Kidney (tissue), 14 donors: ENCODE measurements around the gene C1QTNF12. TPM values are rescaled to one million over a fixed set of nuclear protein-coding genes. Genes with fewer than 3 reads are reported as not detected.
A peak's percentile ranks its signal among the peaks of the same experiment; 100 is the strongest.

Source experiments
- DNase-seq, 5 donors: peaks; one replicate each; pipeline ENCODE4 v3.0.0-alpha.2; 2013 to 2020
- FAIRE-seq: peaks from 2 replicates; lab custom pipeline; 2012; peaks lifted over from hg19 to GRCh38; lab: Jason Lieb, UNC
- H3K27ac ChIP-seq, 2 donors: one replicate each; pipeline ENCODE4 v1.7.0; 2013; ENCODE audit warnings: low read depth in 2 of 2, low read length in 2 of 2, inconsistent platforms in 1 of 2
- H3K27me3 ChIP-seq: one replicate; pipeline ENCODE4 v1.7.1; 2013; ENCODE audit warnings: low read length, inconsistent platforms; ENCODE audit not compliant: control insufficient read depth, insufficient read depth
- H3K36me3 ChIP-seq, 3 donors: one replicate each; pipeline versions ENCODE4 v1.7.0 to v1.7.1; 2013; ENCODE audit warnings: low read length in 3 of 3, control low read depth in 1 of 3, inconsistent platforms in 1 of 3; ENCODE audit not compliant: insufficient read depth in 3 of 3, control insufficient read depth in 2 of 3
- H3K4me1 ChIP-seq, 3 donors: one replicate each; pipeline versions ENCODE4 v1.7.0 to v1.7.1; 2013; ENCODE audit warnings: low read length in 3 of 3, inconsistent platforms in 1 of 3, low read depth in 1 of 3; ENCODE audit not compliant: control insufficient read depth in 2 of 3, insufficient read depth in 2 of 3
- H3K4me3 ChIP-seq, 3 donors: one replicate each; pipeline versions ENCODE4 v1.7.0 to v1.8.1; 2013; ENCODE audit warnings: low read length in 3 of 3, control low read depth in 1 of 3, inconsistent platforms in 1 of 3
- H3K9ac ChIP-seq, 3 donors: one replicate each; pipeline versions ENCODE4 v1.7.0 to v1.7.1; 2013; ENCODE audit warnings: low read length in 3 of 3, control low read depth in 1 of 3, inconsistent platforms in 1 of 3
- H3K9me3 ChIP-seq, 3 donors: one replicate each; pipeline versions ENCODE4 v1.7.0 to v1.7.1; 2013; ENCODE audit warnings: low read length in 3 of 3, control low read depth in 1 of 3, inconsistent platforms in 1 of 3; ENCODE audit not compliant: control insufficient read depth in 2 of 3, insufficient read depth in 1 of 3
- intact Hi-C: fragments of 100-400 bp; cut with DNase I; formaldehyde crosslinking; loops from one replicate; pipeline ENCODE4 v1.11.1; 2022
- polyA plus RNA-seq: library from polyadenylated mRNA; stranded (reverse); fragments of 350-450 nt; fragmentation: Illumina TruSeq; extraction: RNeasy Lipid Tissue Mini Kit (QIAGEN cat#74804); gene quantifications from one replicate; pipeline ENCODE4 v1.2.3, GENCODE V29; 2014; ENCODE audit warnings: low read depth, low replicate concordance; ENCODE audit not compliant: insufficient read depth
- total RNA-seq: library from RNA; stranded (reverse); fragmentation: NEBNext Ultra II Directional; extraction: Animal tissue kit (Norgen Biotek cat#: 25700); gene quantifications from one replicate; pipeline ENCODE4 v1.2.1, GENCODE V29; 2021
- TF ChIP-seq, protein P1 (sequence below): IDR thresholded peaks from 3 replicates; pipeline ENCODE4 v1.5.1; 2012; ENCODE audit warnings: mild to moderate bottlenecking, moderate library complexity, borderline replicate concordance; ENCODE audit not compliant: insufficient read depth; ENCODE audit errors: extremely low read depth
- donor health status: control.
- donor health status: control.
- donor health status: control.
- donor health status: control.
- donor health status: control.
- donor health status: DM: yes; HTN: yes; CAD: no.
- donor health status: Normal renal cell carcinoma (clear cell type).

C1QTNF12 gene
- total and polyA plus RNA-seq, 2 donors from 2014 or later: 3.1 to 9.9 TPM

DNA sequence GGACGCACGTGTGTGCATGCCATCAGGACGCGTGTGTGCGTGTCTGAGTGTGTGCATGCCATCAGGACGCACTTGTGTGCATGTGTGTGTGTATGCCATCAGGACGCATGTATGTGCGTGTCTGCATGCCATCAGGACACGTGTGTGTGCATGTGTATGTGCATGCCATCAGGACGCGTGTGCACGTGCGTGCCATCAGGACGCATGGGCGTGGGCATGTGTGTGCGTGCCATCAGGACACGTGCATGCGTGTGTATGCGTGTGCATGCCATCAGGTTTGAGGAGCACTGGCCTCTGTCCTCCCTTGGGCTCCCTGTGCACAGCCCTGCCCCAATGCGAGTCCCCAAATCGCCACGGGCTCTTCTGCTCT, 12.6 kb upstream of the C1QTNF12 start:
- intact Hi-C loops: no loop called here
- DNase-seq: no peak
- FAIRE-seq: no peak
- Histone ChIP-seq H3K9me3 (no peaks in the 10 kb centered on the region), H3K4me3 (no peak overlapping the region), H3K36me3 (peaks cover 3 to 24% (median 24%) of the 10 kb centered on the region in 3 donors), H3K27ac (no peak overlapping the region), H3K9ac (no peak overlapping the region), H3K27me3 (no peaks in the 10 kb centered on the region), H3K4me1 (peaks cover 0 to 4% (median 0%) of the 10 kb centered on the region in 3 donors)
- TF ChIP-seq, protein P1, sequence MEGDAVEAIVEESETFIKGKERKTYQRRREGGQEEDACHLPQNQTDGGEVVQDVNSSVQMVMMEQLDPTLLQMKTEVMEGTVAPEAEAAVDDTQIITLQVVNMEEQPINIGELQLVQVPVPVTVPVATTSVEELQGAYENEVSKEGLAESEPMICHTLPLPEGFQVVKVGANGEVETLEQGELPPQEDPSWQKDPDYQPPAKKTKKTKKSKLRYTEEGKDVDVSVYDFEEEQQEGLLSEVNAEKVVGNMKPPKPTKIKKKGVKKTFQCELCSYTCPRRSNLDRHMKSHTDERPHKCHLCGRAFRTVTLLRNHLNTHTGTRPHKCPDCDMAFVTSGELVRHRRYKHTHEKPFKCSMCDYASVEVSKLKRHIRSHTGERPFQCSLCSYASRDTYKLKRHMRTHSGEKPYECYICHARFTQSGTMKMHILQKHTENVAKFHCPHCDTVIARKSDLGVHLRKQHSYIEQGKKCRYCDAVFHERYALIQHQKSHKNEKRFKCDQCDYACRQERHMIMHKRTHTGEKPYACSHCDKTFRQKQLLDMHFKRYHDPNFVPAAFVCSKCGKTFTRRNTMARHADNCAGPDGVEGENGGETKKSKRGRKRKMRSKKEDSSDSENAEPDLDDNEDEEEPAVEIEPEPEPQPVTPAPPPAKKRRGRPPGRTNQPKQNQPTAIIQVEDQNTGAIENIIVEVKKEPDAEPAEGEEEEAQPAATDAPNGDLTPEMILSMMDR: no peak

DNA sequence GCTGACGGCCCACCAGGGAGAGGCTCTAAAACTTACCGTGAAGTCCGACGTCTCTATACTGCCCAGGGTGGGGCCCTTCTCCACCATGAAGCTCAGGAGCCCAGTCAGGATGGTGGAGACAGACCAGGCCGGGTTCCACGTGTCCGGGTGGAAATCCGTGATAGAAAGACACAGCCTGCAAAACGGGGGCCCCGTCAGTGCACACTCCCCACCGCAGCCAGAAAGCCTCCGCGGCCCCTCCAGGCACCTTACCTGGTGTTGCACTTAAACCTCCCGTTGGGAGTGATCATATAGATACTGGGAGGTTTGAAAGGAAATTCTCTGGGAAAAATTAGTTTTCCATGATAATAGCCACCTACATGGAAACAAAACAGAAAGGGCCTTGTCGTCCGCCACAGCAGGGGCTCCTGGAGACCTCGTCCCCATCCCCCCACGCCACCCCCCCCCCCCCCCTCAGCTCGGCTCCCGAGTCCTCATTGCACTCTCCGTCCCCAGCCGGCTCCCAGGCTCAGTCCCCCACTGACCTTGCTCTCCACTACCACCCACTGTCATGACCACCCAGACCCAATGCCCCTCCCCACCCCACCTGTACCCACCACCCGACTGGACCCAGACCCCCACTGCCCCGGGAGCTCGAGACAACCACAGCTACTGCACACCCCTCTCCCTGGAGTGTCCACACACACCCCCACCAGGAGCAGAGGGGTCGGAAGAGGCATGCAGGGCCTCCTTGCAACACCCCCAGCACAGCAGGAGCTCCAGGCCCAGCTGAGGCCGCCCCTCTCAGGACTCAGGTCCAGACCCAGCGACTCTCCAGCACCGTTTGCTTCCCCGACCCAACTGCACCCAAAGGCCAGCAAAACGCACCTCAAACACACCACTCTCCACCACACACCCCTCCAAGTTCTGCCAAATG, 10.7 kb upstream of the C1QTNF12 start:
- FAIRE-seq (no peak), DNase-seq (peak in 1 of 5 donors; percentile 56)
- Histone ChIP-seq H3K27me3 (no peaks in the 10 kb centered on the region), H3K4me3 (no peak overlapping the region), H3K9ac (no peak overlapping the region), H3K9me3 (no peaks in the 10 kb centered on the region), H3K36me3 (peaks cover 3 to 14% (median 11%) of the 10 kb centered on the region in 3 donors), H3K4me1 (peaks cover 0 to 4% (median 0%) of the 10 kb centered on the region in 3 donors), H3K27ac (no peak overlapping the region)
- intact Hi-C loops: no loop called here
- TF ChIP-seq, protein P1: no peak

DNA sequence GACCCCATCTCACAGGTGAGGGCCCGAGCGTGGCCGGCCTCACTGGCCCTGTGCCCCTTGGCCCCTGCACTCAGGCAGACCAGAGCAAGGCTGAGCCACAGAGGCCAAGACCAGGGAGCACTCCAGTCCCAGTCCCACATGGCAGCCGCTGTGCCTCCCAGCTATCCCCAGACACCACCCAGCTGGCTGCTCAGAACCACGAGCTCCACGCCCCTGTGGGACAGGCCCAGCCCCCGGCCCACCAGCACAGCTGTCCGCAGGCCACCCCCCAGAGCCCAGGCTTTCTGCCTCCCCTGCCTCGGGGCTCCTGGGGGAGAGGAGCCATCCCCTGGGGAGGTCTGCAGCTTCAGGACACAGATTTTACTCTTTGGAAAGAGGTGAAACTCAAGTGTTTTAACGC, 9.1 kb upstream of the C1QTNF12 start:
- TF ChIP-seq, protein P1: no peak
- Histone ChIP-seq H3K36me3 (peaks cover 3 to 11% (median 9%) of the 10 kb centered on the region in 3 donors), H3K4me1 (peaks cover 0 to 4% (median 0%) of the 10 kb centered on the region in 3 donors), H3K9ac (no peak overlapping the region), H3K27me3 (no peaks in the 10 kb centered on the region), H3K4me3 (no peak overlapping the region), H3K9me3 (no peaks in the 10 kb centered on the region), H3K27ac (no peak overlapping the region)
- intact Hi-C loops: no loop called here
- FAIRE-seq (no peak), DNase-seq (peak in 1 of 5 donors; percentile 67)
